ENCODE measurements around the gene SNX10.

GRCh38 chr7:26404189-26404996, 112.7 kb downstream of the SNX10 start:
- TF ChIP-seq POLR2A (IDR thresholded peaks at IDR 0.05; ENCODE audit: control extremely low read depth in 1 of 2, low read depth in 2 of 2, low read length in 2 of 2), result no peak
- no peak for TF ChIP-seq CTCF (IDR thresholded peaks at IDR 0.05; ENCODE audit: control extremely low read depth in 1 of 3, insufficient read depth in 1 of 3, low read depth in 1 of 3, low read length in 3 of 3)
- TF ChIP-seq POLR2AphosphoS5 (IDR thresholded peaks at IDR 0.05; ENCODE audit: low read depth, low read length), result no peak
- no peak for TF ChIP-seq CBX8 (IDR thresholded peaks at IDR 0.05; ENCODE audit: borderline replicate concordance, low read depth, low read length)
- TF ChIP-seq PHF8 (conservative IDR thresholded peaks at IDR 0.05; ENCODE audit: low read depth, low read length), result no peak
- TF ChIP-seq EZH2 (IDR thresholded peaks at IDR 0.05; ENCODE audit: low read depth, low read length, severe bottlenecking), result no peak
- no peak for TF ChIP-seq HDAC2 (IDR thresholded peaks at IDR 0.05; ENCODE audit: borderline replicate concordance in 1 of 2, low read depth in 2 of 2, low read length in 2 of 2)
- TF ChIP-seq EGR1 (IDR thresholded peaks at IDR 0.05; ENCODE audit: borderline replicate concordance, low read depth, low read length), result no peak
- TF ChIP-seq SRF (IDR thresholded peaks at IDR 0.05; ENCODE audit: low read depth, low read length), result no peak
- TF ChIP-seq, protein P1, sequence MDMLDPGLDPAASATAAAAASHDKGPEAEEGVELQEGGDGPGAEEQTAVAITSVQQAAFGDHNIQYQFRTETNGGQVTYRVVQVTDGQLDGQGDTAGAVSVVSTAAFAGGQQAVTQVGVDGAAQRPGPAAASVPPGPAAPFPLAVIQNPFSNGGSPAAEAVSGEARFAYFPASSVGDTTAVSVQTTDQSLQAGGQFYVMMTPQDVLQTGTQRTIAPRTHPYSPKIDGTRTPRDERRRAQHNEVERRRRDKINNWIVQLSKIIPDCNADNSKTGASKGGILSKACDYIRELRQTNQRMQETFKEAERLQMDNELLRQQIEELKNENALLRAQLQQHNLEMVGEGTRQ (IDR thresholded peaks at IDR 0.05; ENCODE audit: low read length), result no peak
- TF ChIP-seq EP300 (IDR thresholded peaks at IDR 0.05; ENCODE audit: borderline replicate concordance in 1 of 2, low read depth in 2 of 2, low read length in 2 of 2), result no peak
- no peak for TF ChIP-seq TAF1 (IDR thresholded peaks at IDR 0.05; ENCODE audit: low read depth, low read length)
- TF ChIP-seq YY1 (IDR thresholded peaks at IDR 0.05; ENCODE audit: low read depth, low read length), result peak; percentile 78
- TF ChIP-seq BCL11A (IDR thresholded peaks at IDR 0.05; ENCODE audit: low read depth in 2 of 2, low read length in 2 of 2), result no peak

Measured in H1 (cell line).